SK-N-SH (cell line): ENCODE results near the gene SFMBT2.

Experiments used
- ELF1 ChIP-seq: IDR thresholded peaks from 2 replicates; pipeline ENCODE4 v1.4.0; 2012
- POLR2AphosphoS5 ChIP-seq: IDR thresholded peaks from 2 replicates; pipeline ENCODE4 v1.6.1; 2012; ENCODE audit warnings: low read depth, low read length
- TAF1 ChIP-seq: IDR thresholded peaks from 2 replicates; pipeline ENCODE4 v1.6.1; 2012; ENCODE audit warnings: low read depth, mild to moderate bottlenecking, low read length, moderate library complexity, borderline replicate concordance
- TF ChIP-seq, protein P1 (sequence below): fragments of 150-350 bp; IDR thresholded peaks from 2 replicates; pipeline ENCODE4 v1.6.1; 2017; ENCODE audit warnings: antibody characterized with exemption, low read length, low read depth, borderline replicate concordance
- TF ChIP-seq, protein P2 (sequence below): fragments of 200-600 bp; sonication (generic); IDR thresholded peaks from 2 replicates; pipeline ENCODE4 v1.6.1; 2017; ENCODE audit warnings: antibody characterized with exemption, mild to moderate bottlenecking, moderate library complexity
- TF ChIP-seq, protein P3 (sequence below): IDR thresholded peaks from 2 replicates; pipeline ENCODE4 v1.4.0; 2012; ENCODE audit warnings: low read depth

DNA sequence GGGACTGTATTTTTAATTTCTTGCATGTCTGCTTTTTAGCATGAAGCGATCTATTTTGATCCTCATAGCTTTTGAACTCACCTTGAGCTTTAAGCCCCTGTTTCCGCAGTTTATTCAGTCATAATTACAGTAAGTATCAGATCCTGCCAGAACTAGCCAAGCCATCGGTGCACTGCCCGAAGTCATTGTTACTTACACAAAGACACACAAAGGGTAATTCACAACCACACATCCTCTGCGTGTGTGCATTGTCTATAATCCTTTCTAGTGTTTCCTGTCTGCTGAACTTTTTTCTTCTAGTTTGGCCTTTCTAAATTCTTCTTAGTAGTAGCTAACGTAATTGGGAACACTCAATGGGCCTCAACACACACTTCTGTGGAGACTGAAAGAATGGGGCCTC lies 133.0 kb downstream of the SFMBT2 start:
- no peak for TF ChIP-seq POLR2AphosphoS5
- no peak for TF ChIP-seq ELF1
- TF ChIP-seq, protein P1, sequence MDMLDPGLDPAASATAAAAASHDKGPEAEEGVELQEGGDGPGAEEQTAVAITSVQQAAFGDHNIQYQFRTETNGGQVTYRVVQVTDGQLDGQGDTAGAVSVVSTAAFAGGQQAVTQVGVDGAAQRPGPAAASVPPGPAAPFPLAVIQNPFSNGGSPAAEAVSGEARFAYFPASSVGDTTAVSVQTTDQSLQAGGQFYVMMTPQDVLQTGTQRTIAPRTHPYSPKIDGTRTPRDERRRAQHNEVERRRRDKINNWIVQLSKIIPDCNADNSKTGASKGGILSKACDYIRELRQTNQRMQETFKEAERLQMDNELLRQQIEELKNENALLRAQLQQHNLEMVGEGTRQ: no peak
- TF ChIP-seq, protein P2, sequence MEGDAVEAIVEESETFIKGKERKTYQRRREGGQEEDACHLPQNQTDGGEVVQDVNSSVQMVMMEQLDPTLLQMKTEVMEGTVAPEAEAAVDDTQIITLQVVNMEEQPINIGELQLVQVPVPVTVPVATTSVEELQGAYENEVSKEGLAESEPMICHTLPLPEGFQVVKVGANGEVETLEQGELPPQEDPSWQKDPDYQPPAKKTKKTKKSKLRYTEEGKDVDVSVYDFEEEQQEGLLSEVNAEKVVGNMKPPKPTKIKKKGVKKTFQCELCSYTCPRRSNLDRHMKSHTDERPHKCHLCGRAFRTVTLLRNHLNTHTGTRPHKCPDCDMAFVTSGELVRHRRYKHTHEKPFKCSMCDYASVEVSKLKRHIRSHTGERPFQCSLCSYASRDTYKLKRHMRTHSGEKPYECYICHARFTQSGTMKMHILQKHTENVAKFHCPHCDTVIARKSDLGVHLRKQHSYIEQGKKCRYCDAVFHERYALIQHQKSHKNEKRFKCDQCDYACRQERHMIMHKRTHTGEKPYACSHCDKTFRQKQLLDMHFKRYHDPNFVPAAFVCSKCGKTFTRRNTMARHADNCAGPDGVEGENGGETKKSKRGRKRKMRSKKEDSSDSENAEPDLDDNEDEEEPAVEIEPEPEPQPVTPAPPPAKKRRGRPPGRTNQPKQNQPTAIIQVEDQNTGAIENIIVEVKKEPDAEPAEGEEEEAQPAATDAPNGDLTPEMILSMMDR: no peak
- TF ChIP-seq TAF1: no peak
- TF ChIP-seq, protein P3, sequence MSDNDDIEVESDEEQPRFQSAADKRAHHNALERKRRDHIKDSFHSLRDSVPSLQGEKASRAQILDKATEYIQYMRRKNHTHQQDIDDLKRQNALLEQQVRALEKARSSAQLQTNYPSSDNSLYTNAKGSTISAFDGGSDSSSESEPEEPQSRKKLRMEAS: no peak
